Osteocyte (in vitro differentiated cells): ENCODE measurements around the gene KMO. TPM values are rescaled to one million over a fixed set of nuclear protein-coding genes. Genes with fewer than 3 reads are reported as not detected.

Experiments used
- DNase-seq: peaks from one replicate; pipeline ENCODE4 v3.0.0; 2021; ENCODE audit warnings: mixed read lengths; ENCODE audit not compliant: unreplicated experiment; ENCODE audit errors: extremely low spot score
- H3K27ac Mint-ChIP-seq: one replicate; pipeline ENCODE4 v1.8.0; 2021; ENCODE audit warnings: mild to moderate bottlenecking, mixed read lengths; ENCODE audit not compliant: unreplicated experiment
- H3K27me3 Mint-ChIP-seq: one replicate; pipeline ENCODE4 v1.8.0; 2021; ENCODE audit warnings: mixed read lengths; ENCODE audit not compliant: unreplicated experiment
- H3K36me3 Mint-ChIP-seq: one replicate; pipeline ENCODE4 v1.8.0; 2021; ENCODE audit warnings: mixed read lengths; ENCODE audit not compliant: unreplicated experiment
- H3K4me1 Mint-ChIP-seq: one replicate; pipeline ENCODE4 v1.8.0; 2021; ENCODE audit warnings: mixed read lengths; ENCODE audit not compliant: unreplicated experiment
- H3K4me3 Mint-ChIP-seq: one replicate; pipeline ENCODE4 v1.8.0; 2021; ENCODE audit warnings: mild to moderate bottlenecking, moderate library complexity, mixed read lengths; ENCODE audit not compliant: unreplicated experiment
- H3K9me3 Mint-ChIP-seq: one replicate; pipeline ENCODE4 v1.8.0; 2021; ENCODE audit warnings: mixed read lengths; ENCODE audit not compliant: unreplicated experiment
- total RNA-seq: library from RNA; stranded (reverse); gene quantifications from 2 replicates; pipeline ENCODE4 v1.2.1, GENCODE V29; 2021
- TF ChIP-seq, protein P1 (sequence below): fragments of 200-600 bp; sonication (generic); IDR thresholded peaks from 2 replicates; pipeline ENCODE4 v1.5.0; 2021; ENCODE audit warnings: antibody characterized with exemption, mild to moderate bottlenecking, moderate library complexity

The KMO gene
- total RNA-seq, 1 donor from 2014 or later, result not detected

DNA sequence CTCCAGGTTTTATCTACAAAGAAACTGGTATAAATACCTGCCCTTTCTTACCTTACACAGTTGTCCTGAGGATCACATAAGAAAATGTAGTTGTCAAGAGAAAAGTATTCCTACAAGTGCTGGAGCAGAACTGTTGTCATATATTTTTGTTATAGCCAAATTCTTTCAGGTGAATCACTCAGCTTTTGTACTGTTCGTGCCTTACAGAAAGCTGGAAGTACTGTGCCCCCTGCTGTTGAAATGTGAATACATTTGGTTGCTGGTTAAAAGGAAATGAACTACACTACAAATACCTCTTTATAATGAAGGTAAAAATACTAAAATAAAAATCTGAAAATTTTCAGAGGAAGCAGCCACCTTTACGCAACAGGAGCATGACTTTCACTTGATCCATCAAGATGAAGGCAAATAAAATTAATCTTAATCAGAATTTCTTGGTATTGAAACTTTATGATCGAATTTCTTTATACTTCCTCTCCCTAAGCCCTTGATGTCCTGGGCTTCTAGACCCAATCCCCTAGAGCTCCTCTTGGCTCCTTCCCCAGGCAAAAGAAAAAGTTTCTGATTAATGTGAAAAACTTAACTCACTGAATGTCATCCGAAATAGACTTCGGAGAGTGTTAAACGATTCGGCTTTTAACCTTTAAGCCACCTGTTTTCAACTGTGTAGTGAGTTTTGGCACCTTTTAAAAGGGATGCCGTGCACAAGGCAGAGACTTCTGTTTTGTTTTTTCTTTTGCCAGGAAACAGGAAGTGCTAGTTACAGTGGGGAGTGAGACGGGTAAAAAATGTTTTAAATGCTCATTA lies 95.5 kb downstream of the KMO start:
- no peak overlapping the region for H3K27ac Mint-ChIP-seq
- TF ChIP-seq, protein P1, sequence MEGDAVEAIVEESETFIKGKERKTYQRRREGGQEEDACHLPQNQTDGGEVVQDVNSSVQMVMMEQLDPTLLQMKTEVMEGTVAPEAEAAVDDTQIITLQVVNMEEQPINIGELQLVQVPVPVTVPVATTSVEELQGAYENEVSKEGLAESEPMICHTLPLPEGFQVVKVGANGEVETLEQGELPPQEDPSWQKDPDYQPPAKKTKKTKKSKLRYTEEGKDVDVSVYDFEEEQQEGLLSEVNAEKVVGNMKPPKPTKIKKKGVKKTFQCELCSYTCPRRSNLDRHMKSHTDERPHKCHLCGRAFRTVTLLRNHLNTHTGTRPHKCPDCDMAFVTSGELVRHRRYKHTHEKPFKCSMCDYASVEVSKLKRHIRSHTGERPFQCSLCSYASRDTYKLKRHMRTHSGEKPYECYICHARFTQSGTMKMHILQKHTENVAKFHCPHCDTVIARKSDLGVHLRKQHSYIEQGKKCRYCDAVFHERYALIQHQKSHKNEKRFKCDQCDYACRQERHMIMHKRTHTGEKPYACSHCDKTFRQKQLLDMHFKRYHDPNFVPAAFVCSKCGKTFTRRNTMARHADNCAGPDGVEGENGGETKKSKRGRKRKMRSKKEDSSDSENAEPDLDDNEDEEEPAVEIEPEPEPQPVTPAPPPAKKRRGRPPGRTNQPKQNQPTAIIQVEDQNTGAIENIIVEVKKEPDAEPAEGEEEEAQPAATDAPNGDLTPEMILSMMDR, result peak; percentile 67
- DNase-seq, result no peak
- H3K36me3 Mint-ChIP-seq, result peaks cover 7% of the 10 kb centered on the region
- no peaks in the 10 kb centered on the region for H3K9me3 Mint-ChIP-seq
- no peaks in the 10 kb centered on the region for H3K27me3 Mint-ChIP-seq
- H3K4me3 Mint-ChIP-seq, result no peak overlapping the region
- H3K4me1 Mint-ChIP-seq, result peaks cover 12% of the 10 kb centered on the region

DNA sequence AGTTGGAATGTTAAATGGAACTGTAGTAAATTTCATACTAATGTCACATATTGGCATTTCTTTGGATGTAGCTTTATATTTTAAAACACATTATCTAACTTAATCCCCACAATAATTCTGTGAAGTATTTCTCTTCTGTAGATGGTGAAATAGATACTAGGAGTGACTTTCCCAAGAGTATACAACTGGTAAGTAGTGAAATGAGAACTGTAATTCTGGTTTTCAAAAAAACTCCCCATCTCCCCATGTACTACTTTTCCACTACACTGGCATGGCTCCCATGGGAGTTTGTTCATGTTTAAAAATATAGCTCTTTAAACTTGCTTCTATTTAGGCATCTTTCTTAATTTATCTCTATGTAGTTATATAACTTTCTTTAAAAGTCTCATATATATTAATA lies 97.8 kb downstream of the KMO start:
- H3K27me3 Mint-ChIP-seq, result no peaks in the 10 kb centered on the region
- no peak for DNase-seq
- TF ChIP-seq, protein P1, result no peak
- H3K4me1 Mint-ChIP-seq, result peaks cover 12% of the 10 kb centered on the region
- H3K36me3 Mint-ChIP-seq, result peaks cover 13% of the 10 kb centered on the region
- no peaks in the 10 kb centered on the region for H3K9me3 Mint-ChIP-seq
- H3K27ac Mint-ChIP-seq, result peak overlapping the region; percentile 10
- no peak overlapping the region for H3K4me3 Mint-ChIP-seq

DNA sequence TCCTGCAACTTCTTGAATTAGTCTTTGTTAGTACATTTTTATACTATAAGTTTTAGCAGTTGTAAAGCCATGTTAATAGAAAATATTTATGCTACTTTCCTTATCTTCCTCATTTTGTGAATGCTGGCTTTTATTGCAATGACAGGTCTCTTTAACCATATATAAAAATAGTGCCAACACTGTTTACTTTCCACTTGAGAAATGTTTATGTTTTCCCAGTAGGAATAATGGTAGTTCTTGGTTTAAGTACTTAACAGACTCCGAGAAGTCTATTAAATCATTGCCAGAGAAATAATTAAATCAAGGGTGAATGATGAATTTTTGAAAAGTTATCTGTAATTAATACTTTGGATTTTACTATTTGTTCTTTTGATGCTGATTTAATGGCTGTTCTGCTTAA lies 98.3 kb downstream of the KMO start:
- H3K27ac Mint-ChIP-seq, result no peak overlapping the region
- no peak overlapping the region for H3K4me3 Mint-ChIP-seq
- peaks cover 18% of the 10 kb centered on the region for H3K36me3 Mint-ChIP-seq
- TF ChIP-seq, protein P1, result no peak
- H3K9me3 Mint-ChIP-seq, result no peaks in the 10 kb centered on the region
- no peaks in the 10 kb centered on the region for H3K27me3 Mint-ChIP-seq
- peaks cover 12% of the 10 kb centered on the region for H3K4me1 Mint-ChIP-seq
- DNase-seq, result no peak

DNA sequence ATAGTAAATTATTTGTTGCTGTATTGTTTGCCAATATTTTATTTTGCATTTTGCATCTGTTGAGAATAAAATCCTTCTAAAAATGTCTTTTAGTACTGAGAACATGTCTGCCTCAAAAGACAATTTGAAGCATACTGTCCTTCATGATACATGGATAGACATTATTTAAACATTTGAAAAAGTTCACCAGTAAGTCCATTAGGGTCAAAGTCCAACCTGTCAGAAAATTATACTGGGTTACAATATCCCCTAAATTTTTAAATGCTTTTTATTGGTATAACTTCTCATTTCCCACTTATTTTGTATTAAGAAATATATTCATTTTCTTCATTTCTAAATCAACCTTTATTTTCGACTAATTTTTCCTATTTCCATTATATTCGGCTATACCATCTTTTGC lies 98.7 kb downstream of the KMO start:
- H3K27ac Mint-ChIP-seq, result no peak overlapping the region
- no peaks in the 10 kb centered on the region for H3K9me3 Mint-ChIP-seq
- no peak overlapping the region for H3K4me3 Mint-ChIP-seq
- TF ChIP-seq, protein P1, result no peak
- no peak for DNase-seq
- H3K4me1 Mint-ChIP-seq, result peaks cover 12% of the 10 kb centered on the region
- no peaks in the 10 kb centered on the region for H3K27me3 Mint-ChIP-seq
- H3K36me3 Mint-ChIP-seq, result peaks cover 21% of the 10 kb centered on the region

DNA sequence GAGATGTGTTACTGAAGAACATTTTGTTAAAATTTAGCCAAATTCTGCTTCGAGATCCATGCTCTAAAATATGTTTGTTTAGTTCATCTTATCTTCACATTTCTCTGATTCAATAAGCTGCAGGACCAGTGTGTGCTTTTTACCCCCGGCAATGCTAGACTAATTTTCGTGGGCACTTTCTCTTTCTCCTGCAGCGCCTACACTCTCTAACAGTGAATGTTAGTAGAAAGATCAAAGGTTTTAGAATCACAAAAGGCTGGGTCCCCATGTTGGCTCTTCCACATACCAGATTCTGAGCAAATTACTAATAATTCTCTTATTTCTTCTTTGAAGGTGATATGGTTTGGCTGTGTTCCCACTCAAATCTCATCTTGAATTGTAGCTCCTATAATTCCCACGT lies 99.5 kb downstream of the KMO start:
- Mint-ChIP-seq H3K4me3 (no peak overlapping the region), H3K36me3 (peaks cover 21% of the 10 kb centered on the region), H3K4me1 (peaks cover 15% of the 10 kb centered on the region), H3K27me3 (no peaks in the 10 kb centered on the region), H3K9me3 (no peaks in the 10 kb centered on the region), H3K27ac (no peak overlapping the region)
- TF ChIP-seq, protein P1, result no peak
- DNase-seq, result no peak
